Pancreas (tissue), 10 donors: ENCODE data around the gene PPIF. TPM values are rescaled to one million over a fixed set of nuclear protein-coding genes. Genes with fewer than 3 reads are reported as not detected.

Experiments
- ATAC-seq, 4 donors: fragments of 200-7000 bp; cut with Tn5 transposase; one replicate each; pipeline versions ENCODE4 v1.8.0 to v1.9.1; 2020; ENCODE audit warnings: mild to moderate bottlenecking in 4 of 4, moderate library complexity in 4 of 4
- DNase-seq, 6 donors: peaks; one replicate each; pipeline ENCODE4 v3.0.0-alpha.2; 2020
- FAIRE-seq: peaks from 2 replicates; lab custom pipeline; 2012; peaks lifted over from hg19 to GRCh38; lab: Jason Lieb, UNC
- H3K27ac ChIP-seq, 4 donors: fragments of 200-600 bp; sonication (generic); 1 replicate in 3 of 4; 2 replicates in 1 of 4; pipeline versions ENCODE4 v1.5.0 to v1.8.0; 2020
- H3K27me3 ChIP-seq, 4 donors: fragments of 200-600 bp; one replicate each; pipeline ENCODE4 v1.8.0; 2021
- H3K36me3 ChIP-seq, 3 donors: fragments of 200-600 bp; sonication (generic) in 1 of 3; one replicate each; pipeline versions ENCODE4 v1.5.0 to v1.8.0; 2020 to 2021
- H3K4me1 ChIP-seq, 3 donors: fragments of 200-600 bp; one replicate each; pipeline ENCODE4 v1.8.0; 2021
- H3K4me3 ChIP-seq, 4 donors: fragments of 200-600 bp; sonication (generic) in 2 of 4; one replicate each; pipeline versions ENCODE4 v1.5.0 to v1.8.0; 2020 to 2021
- H3K9me3 ChIP-seq, 4 donors: fragments of 200-600 bp; one replicate each; pipeline ENCODE4 v1.8.0; 2021
- CTCF ChIP-seq, 4 donors: fragments of 200-600 bp; sonication (generic) in 3 of 4; IDR thresholded peaks; one replicate each; pipeline versions ENCODE4 v1.5.0 to v1.8.0; 2021; ENCODE audit warnings: antibody characterized with exemption in 4 of 4
- WGBS, 2 donors: extraction: QIAGEN DNeasy Blood & Tissue Kit; methylation state at CpG; one replicate each; pipeline ENCODE4 v1.1.7; 2013; 5-methylcytosine and 5-hydroxymethylcytosine counted together
- intact Hi-C, 3 donors: fragments of 100-400 bp; cut with DNase I; formaldehyde crosslinking; loops; one replicate each; pipeline versions ENCODE4 v1.11.1 to v1.14.2; 2022
- polyA plus RNA-seq, 2 donors: library from polyadenylated mRNA; stranded (reverse); fragments of 200-250 nt; gene quantifications; one replicate each; pipeline ENCODE4 v1.2.3, GENCODE V29; 2013
- total RNA-seq, 6 donors: library from RNA; stranded (reverse); fragmentation: NEBNext Ultra II Directional in 4 of 6; extraction: Animal tissue kit (Norgen Biotek cat#: 25700) in 4 of 6; gene quantifications; one replicate each; pipeline versions ENCODE4 v1.2.1 to v1.2.4, GENCODE V29; 2021 to 2023
- donor health status: healthy with polysubstance abuse.
- donor health status: DM: no; HTN: no; CAD: no; lungs with moderate emphysema.
- donor health status: DM: no; HTN: no; CAD: no.
- donor health status: control.
- donor health status: control.
- donor health status: Bipolar disorder and iron deficiency.
- donor health status: DM: yes; HTN: yes; CAD: no.
- donor health status: DM: no; HTN: no; CAD: no.
- donor health status: DM: no; HTN: no; CAD: no.
- donor health status: DM: yes; HTN: yes; CAD: no.

The PPIF gene
- total and polyA plus RNA-seq, 8 donors: 21.2 to 61.8 (median 42.0) TPM

GRCh38 chr10:79399223-79399831 lies 52.1 kb downstream of the PPIF start:
- no peak for TF ChIP-seq CTCF (IDR thresholded peaks at IDR 0.05)
- Histone ChIP-seq H3K27me3 (no peaks in the 10 kb centered on the region), H3K27ac (peak overlapping the region in 2 of 4 donors; percentile 1 to 44), H3K4me3 (no peak overlapping the region), H3K9me3 (no peaks in the 10 kb centered on the region), H3K36me3 (no peaks in the 10 kb centered on the region), H3K4me1 (peaks cover 0 to 5% (median 0%) of the 10 kb centered on the region in 3 donors)
- peak in 5 of 6 donors; percentile 49 to 59 (median 54) for DNase-seq
- FAIRE-seq: no peak
- intact Hi-C loops: no loop called here
- peak; percentile 57 to 75 (median 68) for ATAC-seq
- WGBS, 2 donors: 47 to 64% methylated on average over 15 of the region's 15 CpGs

- Histone ChIP-seq H3K27ac (no peak overlapping the region), H3K4me1 (peaks cover 0 to 5% (median 0%) of the 10 kb centered on the region in 3 donors), H3K9me3 (no peaks in the 10 kb centered on the region), H3K4me3 (no peak overlapping the region), H3K36me3 (no peaks in the 10 kb centered on the region), H3K27me3 (no peaks in the 10 kb centered on the region)
- peak in 4 of 6 donors; percentile 51 to 83 (median 68) for DNase-seq
- 74 to 75% methylated on average over 11 of the region's 11 CpGs for WGBS, 2 donors
- ATAC-seq: peak in 3 of 4 donors; percentile 25 to 60 (median 47)
- intact Hi-C loops: no loop called here
- FAIRE-seq: no peak
- peak; percentile 42 to 55 (median 48) for TF ChIP-seq CTCF (IDR thresholded peaks at IDR 0.05)
Observed at GRCh38 chr10:79400146-79401004, 53.1 kb downstream of the PPIF start.

GRCh38 chr10:79401015-79401921 lies 54.0 kb downstream of the PPIF start:
- ATAC-seq: peak in 2 of 4 donors; percentile 8 to 13
- H3K27me3 ChIP-seq: no peaks in the 10 kb centered on the region
- DNase-seq: peak in 1 of 6 donors; percentile 54
- H3K4me3 ChIP-seq: no peak overlapping the region
- TF ChIP-seq CTCF (IDR thresholded peaks at IDR 0.05): no peak
- no peaks in the 10 kb centered on the region for H3K9me3 ChIP-seq
- FAIRE-seq: no peak
- H3K4me1 ChIP-seq: peaks cover 0 to 5% (median 0%) of the 10 kb centered on the region in 3 donors
- no peak overlapping the region for H3K27ac ChIP-seq
- intact Hi-C loops: no loop called here
- 83 to 88% methylated on average over 23 of the region's 23 CpGs for WGBS, 2 donors
- H3K36me3 ChIP-seq: no peaks in the 10 kb centered on the region

GRCh38 chr10:79402625-79402946 lies 55.3 kb downstream of the PPIF start:
- Histone ChIP-seq H3K4me1 (peaks cover 0 to 5% (median 0%) of the 10 kb centered on the region in 3 donors), H3K27me3 (no peaks in the 10 kb centered on the region), H3K27ac (no peak overlapping the region), H3K9me3 (no peaks in the 10 kb centered on the region), H3K4me3 (no peak overlapping the region), H3K36me3 (no peaks in the 10 kb centered on the region)
- WGBS, 2 donors: 98% methylated on average over 7 of the region's 7 CpGs
- FAIRE-seq (no peak), DNase-seq (peak in 1 of 6 donors; percentile 1), ATAC-seq (no peak)
- intact Hi-C loops: no loop called here
- TF ChIP-seq CTCF (IDR thresholded peaks at IDR 0.05): no peak
